Stimulated activated CD8-positive, alpha-beta memory T cell treated with anti-CD3 and anti-CD28 coated beads, Interleukin-4, amount 100 ng/mL, for 24 hours (primary cell): ENCODE measurements around the gene KRTAP10-9.
"Not testable (repeated sequence)": the region's sequence is repeated elsewhere in the genome, so short reads cannot be mapped to it uniquely, and the experiment has no call there.

Experiments
- DNase-seq: peaks from one replicate; pipeline ENCODE4 v3.0.0-alpha.2; 2020; ENCODE audit warnings: low read depth

KRTAP10-9 gene

GRCh38 chr21:44596068-44596725 lies 30.7 kb upstream of the KRTAP10-9 start:
- DNase-seq = no peak

DNA sequence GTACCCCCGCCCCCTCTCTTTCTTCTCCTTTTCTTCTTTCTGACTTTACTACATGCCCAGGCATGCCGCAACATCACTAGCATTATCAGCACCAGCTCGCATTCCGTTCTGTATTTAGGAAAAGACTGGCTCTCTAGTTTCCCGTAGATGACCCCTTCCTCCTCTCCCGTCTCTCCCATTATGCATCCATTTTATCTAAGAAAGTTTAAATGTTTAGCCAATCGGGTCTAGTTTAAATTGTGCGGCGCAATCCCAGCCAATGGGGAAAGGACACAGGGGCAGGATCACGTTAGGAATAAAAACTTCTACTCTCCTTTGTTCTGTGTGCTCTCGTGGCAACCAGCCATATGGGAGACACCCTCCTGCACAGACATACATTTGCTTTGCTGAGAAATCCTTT lies 28.8 kb upstream of the KRTAP10-9 start:
- no peak for DNase-seq

- DNase-seq = no peak
Observed at GRCh38 chr21:44599264-44600029, 27.4 kb upstream of the KRTAP10-9 start.

- DNase-seq = not testable (repeated sequence)
Observed at GRCh38 chr21:44600118-44600978, 26.5 kb upstream of the KRTAP10-9 start, which contains the start of gene KRTAP10-7. Gene KRTAP10-7 (plus strand): TSS chr21:44600597. CDS start chr21:44600622, 25 bp downstream.

GRCh38 chr21:44601091-44601490 lies 25.8 kb upstream of the KRTAP10-9 start:
- DNase-seq = not testable (repeated sequence)

DNA sequence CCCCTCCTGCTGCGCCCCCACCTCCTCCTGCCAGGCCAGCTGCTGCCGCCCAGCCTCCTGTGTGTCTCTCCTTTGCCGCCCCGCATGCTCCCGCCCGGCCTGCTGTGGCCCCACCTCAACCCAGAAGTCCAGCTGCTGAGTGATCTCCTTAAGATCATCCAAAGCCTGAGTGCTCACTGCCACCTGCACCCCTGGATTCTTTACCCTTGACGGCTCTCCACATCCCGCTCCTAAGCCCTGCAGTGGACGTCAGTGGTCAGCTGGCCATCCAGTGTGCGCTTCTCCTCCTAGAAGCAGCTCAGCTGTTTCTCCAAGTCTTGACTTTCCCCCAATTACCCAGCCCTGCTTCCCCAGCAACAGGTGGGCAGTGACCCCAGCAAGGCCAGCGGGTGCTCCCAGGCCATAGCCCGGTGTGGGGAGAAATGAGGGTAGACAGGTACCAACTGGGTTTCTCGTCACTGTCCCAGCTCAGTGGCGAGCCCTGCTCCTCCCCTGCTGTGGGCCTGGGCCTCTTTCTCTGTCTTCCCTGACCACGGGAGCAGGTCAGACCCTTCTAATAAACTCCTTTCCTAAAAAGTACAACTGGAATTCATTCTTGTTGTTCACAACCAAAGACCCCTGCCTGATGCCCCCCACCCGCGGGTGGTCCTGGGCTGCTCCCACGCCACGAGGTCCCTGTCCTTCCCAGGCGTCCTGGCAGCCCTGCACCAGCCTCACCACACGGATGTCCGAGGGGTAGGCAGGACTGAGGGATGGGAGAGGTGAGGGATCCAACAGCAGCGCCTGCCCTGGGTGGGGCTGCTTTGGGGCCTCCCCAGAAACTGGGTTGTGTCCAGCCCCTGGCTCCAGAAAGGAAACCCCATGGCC lies 25.1 kb upstream of the KRTAP10-9 start:
- DNase-seq = no peak

DNA sequence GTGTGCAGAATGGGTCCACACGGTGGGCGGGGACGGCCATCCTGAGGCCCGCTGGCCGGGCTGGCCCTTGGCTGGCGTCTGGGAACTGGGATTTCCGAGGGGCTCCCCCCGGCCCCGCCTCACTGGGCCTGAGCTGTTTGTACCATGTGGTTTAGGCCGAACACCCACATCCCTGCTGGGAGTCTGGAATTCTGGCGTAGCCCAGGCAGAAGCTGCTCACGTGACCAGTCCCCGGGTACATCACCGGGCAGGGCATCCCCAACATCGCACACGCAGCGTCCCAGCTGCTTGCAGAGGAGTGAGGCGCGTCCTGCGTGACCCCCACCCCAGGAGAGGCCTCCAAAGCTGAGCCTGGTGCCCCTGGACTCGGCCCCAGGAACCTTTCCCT lies 24.4 kb upstream of the KRTAP10-9 start:
- DNase-seq = no peak

DNA sequence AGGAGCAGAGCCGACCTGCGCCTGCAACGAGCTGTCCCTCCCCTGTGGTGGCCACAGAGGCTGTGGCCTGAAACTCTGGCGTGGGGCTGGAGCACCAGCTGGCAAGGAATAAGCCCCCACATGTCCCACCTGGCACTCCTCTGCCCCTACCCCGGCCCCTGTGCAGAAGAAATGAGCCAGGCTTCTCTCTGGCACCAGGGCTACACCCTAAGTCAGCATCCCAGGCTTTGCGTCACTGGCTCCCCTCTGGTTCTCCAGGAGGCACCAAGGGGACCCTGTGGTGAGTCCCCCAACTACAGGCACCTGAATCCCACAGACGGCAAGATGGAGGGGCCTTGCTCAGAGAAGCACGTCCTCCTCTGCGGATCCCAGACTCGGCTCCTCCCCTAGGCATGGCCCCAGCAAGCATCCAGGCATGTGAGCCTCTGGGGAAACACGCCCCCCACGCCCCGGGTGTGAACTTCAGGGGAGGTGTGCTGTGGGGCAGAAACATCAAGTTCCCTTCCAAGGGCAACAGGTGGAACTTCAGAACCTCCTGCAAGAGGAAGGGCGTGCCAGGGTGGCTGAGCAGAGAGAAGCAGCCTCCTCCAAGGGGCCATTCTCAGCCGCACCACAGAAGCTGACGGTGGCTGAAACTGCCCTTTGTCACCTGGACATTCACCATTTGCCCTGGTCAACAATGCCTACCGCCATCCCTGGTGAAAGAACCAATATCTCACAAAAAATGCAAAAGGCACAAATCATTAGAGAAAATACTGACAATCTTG lies 23.6 kb upstream of the KRTAP10-9 start:
- DNase-seq = no peak

GRCh38 chr21:44603911-44604310 lies 23.0 kb upstream of the KRTAP10-9 start:
- DNase-seq = no peak

DNA sequence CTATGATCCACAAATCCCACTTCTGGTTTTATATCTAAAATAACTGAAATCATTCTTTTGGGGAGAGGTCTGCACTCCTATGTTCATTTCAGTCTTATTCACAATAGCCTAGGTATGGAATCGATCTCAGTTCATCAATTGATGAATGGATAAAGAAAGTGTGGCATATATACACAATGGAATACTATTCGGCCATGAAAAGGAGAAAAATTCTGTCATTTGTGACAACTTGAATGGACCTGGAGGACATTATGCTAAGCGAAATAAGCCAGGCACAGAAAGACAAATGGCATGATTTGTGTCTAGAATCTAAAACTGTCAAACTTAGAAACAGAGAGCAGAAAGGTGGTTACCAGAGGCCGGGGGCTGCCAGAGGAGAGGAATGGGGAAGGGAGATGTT lies 20.4 kb upstream of the KRTAP10-9 start:
- no peak for DNase-seq

GRCh38 chr21:44609193-44609592 lies 17.7 kb upstream of the KRTAP10-9 start:
- no peak for DNase-seq

DNA sequence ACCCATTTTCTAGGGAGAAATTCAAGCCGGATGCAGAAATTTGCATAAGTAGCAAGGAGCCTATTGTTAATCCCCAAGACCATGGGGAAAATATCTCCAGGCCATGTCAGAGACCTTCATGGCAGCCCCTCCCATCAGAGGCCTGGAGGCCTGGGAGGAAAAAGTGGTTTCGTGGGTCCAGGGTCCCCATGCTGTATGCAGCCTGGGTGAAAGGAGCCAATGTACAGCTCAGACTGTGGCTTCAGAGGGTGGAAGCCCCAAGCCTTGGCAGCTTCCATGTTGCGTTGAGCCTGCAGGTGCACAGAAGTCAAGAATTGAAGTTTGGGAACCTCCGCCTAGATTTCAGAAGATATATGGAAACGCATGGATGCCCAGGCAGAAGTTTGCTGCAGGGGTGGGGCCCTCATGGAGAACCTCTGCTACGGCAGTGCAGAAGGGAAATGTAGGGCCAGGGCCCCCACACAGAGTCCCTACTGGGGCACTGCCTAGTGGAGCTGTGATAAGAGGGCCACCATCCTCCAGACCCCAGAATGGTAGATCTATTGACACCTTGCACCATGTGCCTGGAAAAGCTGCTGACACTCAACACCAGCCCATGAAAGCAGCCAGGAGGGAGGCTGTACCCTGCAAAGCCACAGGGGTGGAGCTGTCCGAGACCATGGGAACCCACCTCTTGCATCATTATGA lies 16.6 kb upstream of the KRTAP10-9 start:
- DNase-seq = not testable (repeated sequence)

- no peak for DNase-seq
Observed at GRCh38 chr21:44611551-44611950, 15.3 kb upstream of the KRTAP10-9 start.

DNA sequence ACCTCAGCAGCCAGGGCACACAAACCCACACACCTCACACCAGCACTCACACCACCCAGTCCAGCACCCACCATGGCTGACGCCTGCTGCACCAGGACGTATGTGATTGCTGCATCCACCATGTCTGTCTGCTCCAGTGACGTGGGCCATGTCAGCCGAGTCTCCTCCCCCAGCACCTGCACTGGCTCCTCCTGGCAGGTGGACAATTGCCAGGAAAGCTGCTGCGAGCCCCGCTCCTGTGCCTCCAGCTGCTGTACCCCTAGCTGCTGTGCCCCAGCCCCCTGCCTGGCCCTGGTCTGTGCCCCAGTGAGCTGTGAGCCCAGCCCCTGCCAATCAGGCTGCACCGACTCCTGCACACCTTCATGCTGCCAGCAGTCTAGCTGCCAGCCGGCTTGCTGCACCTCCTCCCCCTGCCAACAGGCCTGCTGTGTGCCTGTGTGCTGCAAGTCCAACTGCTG lies 14.8 kb upstream of the KRTAP10-9 start, which contains the start of gene KRTAP10-8:
Gene KRTAP10-8 (plus strand): TSS at position 51 of the 458 bp plus-strand sequence. CDS start 22 bp downstream, at position 73.
- DNase-seq = no peak

GRCh38 chr21:44612669-44613229 lies 14.1 kb upstream of the KRTAP10-9 start:
- no peak for DNase-seq

DNA sequence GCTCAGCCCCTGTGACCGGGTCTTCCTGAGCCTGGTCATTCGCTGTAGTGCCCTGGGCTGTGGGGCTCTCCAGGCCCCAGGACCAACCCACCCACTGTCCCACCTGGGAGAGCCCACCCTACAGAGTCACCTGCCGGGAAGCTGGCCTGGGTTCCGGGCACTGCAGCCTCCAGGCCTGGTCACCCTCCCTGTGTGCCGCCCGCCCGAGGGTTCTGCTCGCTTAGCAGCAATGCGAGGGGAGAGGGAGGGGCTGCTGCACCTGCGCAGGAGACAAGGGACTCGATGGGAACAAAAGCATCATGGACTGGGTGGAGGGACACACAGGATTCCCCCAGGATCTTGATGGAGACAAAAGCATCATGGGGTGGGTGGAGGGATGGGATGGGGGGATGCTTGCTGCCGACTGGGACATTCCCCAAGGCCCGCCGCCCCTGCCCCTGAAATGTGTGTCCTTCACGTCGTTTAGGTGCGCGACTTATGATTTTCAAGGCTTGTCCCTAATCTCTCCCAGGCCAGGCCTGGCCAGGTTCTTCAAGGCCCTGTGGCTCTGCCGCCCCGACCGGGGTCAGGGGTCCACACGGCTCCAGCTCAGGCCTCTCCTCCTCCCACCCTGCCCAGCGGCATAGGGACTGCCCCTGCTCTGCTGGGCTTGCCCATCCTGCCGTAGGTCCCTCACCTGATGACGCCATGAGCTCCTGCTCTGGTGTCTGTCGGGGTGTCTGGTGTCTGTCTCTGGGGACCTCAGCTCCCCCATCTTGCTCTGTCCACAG lies 13.3 kb upstream of the KRTAP10-9 start:
- no peak for DNase-seq

- DNase-seq = no peak
Observed at GRCh38 chr21:44614161-44614631, 12.7 kb upstream of the KRTAP10-9 start.

GRCh38 chr21:44614961-44615391 lies 11.9 kb upstream of the KRTAP10-9 start:
- no peak for DNase-seq

- no peak for DNase-seq
Observed at GRCh38 chr21:44615466-44615865, 11.4 kb upstream of the KRTAP10-9 start.
